ENCODE measurements around the gene CDC42.
A peak's percentile ranks its signal among the peaks of the same experiment; 100 is the strongest.

The CDC42 gene

GRCh38 chr1:22075718-22076117 is 23.2 kb downstream of the CDC42 start:
- DNase-seq (ENCODE audit: low spot score), result no peak

- no peak for DNase-seq (ENCODE audit: low spot score)
Observed at GRCh38 chr1:22076346-22076745, 23.8 kb downstream of the CDC42 start.

GRCh38 chr1:22077728-22078127 is 25.2 kb downstream of the CDC42 start:
- no peak for DNase-seq (ENCODE audit: low spot score)

- no peak for DNase-seq (ENCODE audit: low spot score)
Observed at GRCh38 chr1:22078133-22078532, 25.6 kb downstream of the CDC42 start.

GRCh38 chr1:22080191-22080590 is 27.7 kb downstream of the CDC42 start:
- no peak for DNase-seq (ENCODE audit: low spot score)

- no peak for DNase-seq (ENCODE audit: low spot score)
Observed at GRCh38 chr1:22088331-22088730, 35.8 kb downstream of the CDC42 start.

GRCh38 chr1:22089134-22089571 is 36.6 kb downstream of the CDC42 start:
- peak; percentile 32 for DNase-seq (ENCODE audit: low spot score)

GRCh38 chr1:22089787-22090186 is 37.3 kb downstream of the CDC42 start:
- DNase-seq (ENCODE audit: low spot score), result peak; percentile 21

GRCh38 chr1:22090867-22091266 is 38.4 kb downstream of the CDC42 start:
- DNase-seq (ENCODE audit: low spot score), result no peak

- peak; percentile 76 for DNase-seq (ENCODE audit: low spot score)
Observed at GRCh38 chr1:22092026-22092768, 39.7 kb downstream of the CDC42 start.

GRCh38 chr1:22093513-22093912 is 41.0 kb downstream of the CDC42 start:
- DNase-seq (ENCODE audit: low spot score), result no peak

- DNase-seq (ENCODE audit: low spot score), result no peak
Observed at GRCh38 chr1:22096036-22096435, 43.5 kb downstream of the CDC42 start.

GRCh38 chr1:22096463-22096862 is 44.0 kb downstream of the CDC42 start:
- no peak for DNase-seq (ENCODE audit: low spot score)

- no peak for DNase-seq (ENCODE audit: low spot score)
Observed at GRCh38 chr1:22098752-22099151, 46.2 kb downstream of the CDC42 start.

- no peak for DNase-seq (ENCODE audit: low spot score)
Observed at GRCh38 chr1:22100168-22100567, 47.7 kb downstream of the CDC42 start.

- DNase-seq (ENCODE audit: low spot score), result no peak
Observed at GRCh38 chr1:22101199-22101598, 48.7 kb downstream of the CDC42 start.

GRCh38 chr1:22101995-22102394 is 49.5 kb downstream of the CDC42 start:
- no peak for DNase-seq (ENCODE audit: low spot score)

- DNase-seq (ENCODE audit: low spot score), result no peak
Observed at GRCh38 chr1:22102746-22103145, 50.2 kb downstream of the CDC42 start.

- DNase-seq (ENCODE audit: low spot score), result no peak
Observed at GRCh38 chr1:22104094-22104493, 51.6 kb downstream of the CDC42 start.

GRCh38 chr1:22104865-22105437 is 52.4 kb downstream of the CDC42 start:
- DNase-seq (ENCODE audit: low spot score), result peak; percentile 57

- peak; percentile 50 for DNase-seq (ENCODE audit: low spot score)
Observed at GRCh38 chr1:22105611-22106207, 53.2 kb downstream of the CDC42 start.

- DNase-seq (ENCODE audit: low spot score), result no peak
Observed at GRCh38 chr1:22107126-22107525, 54.6 kb downstream of the CDC42 start.

GRCh38 chr1:22108339-22109105 is 56.0 kb downstream of the CDC42 start:
- no peak for DNase-seq (ENCODE audit: low spot score)

Measured in CD4-positive, alpha-beta T cell treated with Interleukin-15 for 4 hours (primary cell).